ENCODE measurements around the gene LEPROT.
"Not testable (repeated sequence)": the region's sequence is repeated elsewhere in the genome, so short reads cannot be mapped to it uniquely, and the experiment has no call there.

LEPROT gene

DNA sequence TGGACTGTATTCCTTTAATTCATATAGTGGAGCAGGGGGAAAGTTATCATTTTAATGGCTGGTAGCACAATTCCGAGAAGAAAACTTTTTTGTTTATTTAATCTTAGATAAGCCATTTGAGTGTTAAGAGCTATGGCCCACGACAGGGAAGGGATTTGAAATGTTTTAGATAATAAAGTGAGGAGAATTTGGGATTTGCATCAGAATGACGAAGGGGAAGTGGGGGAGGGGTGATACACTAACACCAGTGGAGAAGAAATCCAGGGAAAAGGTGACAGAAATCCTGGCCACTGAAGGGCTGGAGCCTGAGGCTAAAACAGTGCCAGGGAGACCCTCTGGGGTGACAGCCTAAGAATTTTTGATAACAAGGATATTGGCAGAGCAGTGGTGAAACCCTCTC is 21.0 kb downstream of the LEPROT start:
- no peak for DNase-seq

DNA sequence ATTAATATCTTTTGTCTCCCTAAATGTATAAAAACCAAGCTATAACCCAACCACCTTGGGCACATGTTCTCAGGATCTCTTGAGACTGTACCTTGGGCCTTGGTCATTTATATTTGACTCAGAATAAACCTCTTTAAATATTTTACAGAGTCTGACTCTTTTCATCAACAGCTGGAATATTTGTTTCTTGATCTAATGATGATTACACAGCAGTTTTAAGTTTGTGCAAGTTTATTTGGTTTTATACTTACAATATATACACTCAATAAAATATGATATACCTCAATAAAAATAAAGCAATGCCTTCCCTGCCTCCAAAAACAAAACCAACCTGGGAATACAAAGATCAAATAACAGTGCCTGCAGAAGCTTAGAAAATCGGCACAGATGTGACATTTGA is 22.0 kb downstream of the LEPROT start:
- no peak for DNase-seq

DNA sequence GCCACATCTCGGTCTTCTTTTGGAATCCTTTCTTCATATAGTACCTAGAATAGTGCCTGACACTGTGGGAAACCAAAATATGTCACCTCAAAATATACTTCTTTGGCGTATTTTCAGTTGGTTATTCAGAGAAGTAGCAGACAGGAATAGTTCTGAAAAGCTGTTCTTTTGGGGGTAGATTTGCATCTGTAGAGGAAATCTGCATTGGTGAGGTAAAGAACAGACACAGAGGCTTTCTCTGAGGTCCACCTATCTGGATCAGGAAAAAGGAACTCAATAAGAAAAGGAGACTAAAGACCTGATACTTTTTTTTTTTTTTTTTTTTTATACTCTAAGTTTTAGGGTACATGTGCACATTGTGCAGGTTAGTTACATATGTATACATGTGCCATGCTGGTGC is 23.2 kb downstream of the LEPROT start:
- DNase-seq: no peak

DNA sequence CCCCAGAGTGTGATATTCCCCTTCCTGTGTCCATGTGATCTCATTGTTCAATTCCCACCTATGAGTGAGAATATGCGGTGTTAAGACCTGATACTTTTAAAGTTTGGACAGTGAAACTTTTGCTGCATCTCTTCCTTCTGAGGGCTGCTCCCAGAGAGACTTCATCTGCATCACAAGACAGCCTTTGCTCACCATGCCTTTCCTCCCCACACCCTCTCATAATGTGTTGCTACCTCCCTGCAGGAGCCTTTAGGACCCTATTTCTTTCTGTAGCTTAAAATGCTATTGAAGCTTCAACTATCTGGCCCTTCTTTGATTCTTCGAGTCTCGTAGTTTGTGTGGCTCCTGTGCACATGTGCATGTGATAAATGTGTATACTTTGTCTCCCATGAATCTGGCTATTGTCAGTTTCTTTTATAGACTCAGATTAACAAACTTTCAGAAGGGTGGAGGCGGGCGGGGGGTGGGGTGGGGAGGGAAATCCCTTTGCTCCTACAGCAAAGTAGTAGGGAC is 23.7 kb downstream of the LEPROT start:
- no peak for DNase-seq

DNA sequence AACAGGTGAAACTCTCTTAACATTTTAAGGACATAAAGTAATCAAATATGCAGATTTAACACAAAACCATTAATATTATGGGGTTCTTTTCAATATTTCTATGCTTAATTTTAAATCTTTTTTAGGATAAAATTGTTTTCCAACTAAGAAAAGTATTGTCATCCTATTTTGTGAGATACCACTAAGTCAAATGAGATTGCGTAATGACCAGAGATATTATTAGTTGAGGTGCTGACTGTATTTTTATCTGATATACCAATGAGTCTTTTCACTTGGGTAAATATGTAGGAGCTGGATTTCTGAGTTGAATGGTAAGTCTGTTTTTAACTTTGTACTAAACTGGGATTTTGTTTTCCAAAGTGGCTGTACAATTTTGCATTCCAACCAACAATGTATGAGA is 25.4 kb downstream of the LEPROT start:
- no peak for DNase-seq

DNA sequence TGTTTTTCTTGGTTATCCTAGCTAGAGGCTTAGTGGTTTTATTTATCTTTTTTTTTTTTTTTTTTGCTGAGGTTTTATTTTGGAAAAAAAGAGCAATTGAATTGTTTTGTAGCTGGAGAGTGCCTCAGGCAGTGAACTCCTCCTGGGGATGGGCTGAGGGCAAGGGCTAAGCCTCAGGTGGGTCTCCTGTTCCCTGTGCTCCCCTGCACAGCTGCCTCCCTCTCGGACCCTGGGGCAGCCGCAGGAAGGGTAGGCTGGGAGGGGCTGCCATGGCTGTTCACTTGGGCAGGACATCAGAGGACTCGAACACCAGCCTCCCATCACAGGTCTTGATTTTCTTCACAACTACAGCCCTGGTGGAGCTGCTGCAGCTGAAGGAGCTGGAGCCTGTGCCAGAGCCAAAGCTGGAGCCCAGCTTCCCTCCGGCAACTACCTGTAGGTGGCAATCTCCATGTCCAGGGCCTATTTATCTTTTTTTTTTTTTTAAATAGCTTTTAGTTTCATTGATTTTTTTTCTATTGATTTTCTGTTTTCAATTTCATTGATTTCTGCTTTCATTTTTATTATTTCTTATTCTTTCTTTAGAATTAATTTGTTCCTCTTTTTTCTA is 28.9 kb downstream of the LEPROT start:
- no peak for DNase-seq

DNA sequence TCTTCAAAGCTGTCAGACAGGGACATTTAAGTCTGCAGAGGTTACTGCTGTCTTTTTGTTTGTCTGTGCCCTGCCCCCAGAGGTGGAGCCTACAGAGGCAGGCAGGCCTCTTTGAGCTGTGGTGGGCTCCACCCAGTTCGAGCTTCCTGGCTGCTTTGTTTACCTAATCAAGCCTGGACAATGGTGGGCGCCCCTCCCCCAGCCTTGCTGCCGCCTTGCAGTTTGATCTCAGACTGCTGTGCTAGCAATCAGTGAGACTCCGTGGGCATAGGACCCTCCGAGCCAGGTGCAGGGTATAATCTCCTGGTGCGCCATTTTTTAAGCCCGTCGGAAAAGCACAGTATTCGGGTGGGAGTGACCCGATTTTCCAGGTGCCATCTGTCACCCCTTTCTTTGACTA is 35.2 kb downstream of the LEPROT start:
- not testable (repeated sequence) for DNase-seq

DNA sequence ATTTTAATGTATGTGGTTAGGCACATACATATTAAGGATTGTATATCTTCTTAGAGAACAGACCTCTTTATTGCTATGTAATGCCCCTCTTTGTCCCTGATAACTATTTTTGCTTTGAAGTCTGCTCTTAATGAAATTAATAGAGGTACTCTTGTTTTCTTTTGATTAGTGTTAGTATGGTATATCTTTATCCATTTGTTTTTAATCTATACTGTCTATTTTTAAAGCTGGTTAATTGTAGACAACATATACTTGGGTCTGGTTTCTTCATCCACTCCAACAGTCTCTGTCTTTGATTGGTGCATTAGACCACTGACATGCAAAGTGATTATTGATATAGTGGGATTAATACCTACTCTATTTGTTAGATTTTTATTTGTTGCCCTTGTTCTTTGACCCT is 36.0 kb downstream of the LEPROT start:
- no peak for DNase-seq

DNA sequence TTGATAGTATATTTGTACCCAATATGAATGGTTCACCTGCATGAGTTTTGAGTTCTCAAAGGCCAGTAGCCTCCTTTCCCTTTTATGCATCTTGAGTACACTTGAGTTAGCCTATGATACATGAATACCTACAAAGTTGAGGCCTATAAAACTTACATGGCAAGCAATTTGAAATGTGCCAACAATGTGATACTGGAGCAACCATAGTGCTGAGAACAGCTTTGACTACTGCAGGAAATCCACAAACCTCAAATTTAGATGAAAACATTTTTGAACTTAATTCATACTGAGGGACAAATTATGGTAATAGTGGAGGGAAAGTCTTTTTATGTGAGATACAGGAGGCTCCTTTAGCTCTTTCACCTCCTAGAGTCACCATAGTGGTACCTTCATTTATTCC is 37.4 kb downstream of the LEPROT start:
- DNase-seq: no peak

GRCh38 chr1:65458730-65459396 is 38.4 kb downstream of the LEPROT start:
- no peak for DNase-seq

DNA sequence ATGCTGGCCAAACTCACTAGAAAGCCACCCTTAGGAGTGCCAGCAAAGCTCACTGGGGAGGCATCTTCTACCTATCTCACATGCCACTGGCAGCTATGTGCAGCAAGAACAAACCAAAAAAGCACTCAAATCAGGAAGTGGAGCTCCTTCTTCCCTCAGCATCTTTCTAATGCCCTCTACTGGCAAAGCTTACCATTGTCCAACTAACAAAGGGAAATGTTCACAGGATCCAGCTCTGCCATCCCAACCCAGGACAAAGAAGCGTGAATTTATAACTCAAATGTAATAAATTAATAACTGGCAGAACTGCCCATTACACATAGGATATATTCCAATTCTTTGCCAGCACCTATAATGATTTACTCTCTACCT is 38.9 kb downstream of the LEPROT start:
- DNase-seq: no peak

- DNase-seq: not testable (repeated sequence)
Measured at GRCh38 chr1:65465837-65466236, 45.4 kb downstream of the LEPROT start.

- no peak for DNase-seq
Measured at GRCh38 chr1:65467536-65467935, 47.1 kb downstream of the LEPROT start.

- no peak for DNase-seq
Measured at GRCh38 chr1:65469126-65469888, 48.8 kb downstream of the LEPROT start.

DNA sequence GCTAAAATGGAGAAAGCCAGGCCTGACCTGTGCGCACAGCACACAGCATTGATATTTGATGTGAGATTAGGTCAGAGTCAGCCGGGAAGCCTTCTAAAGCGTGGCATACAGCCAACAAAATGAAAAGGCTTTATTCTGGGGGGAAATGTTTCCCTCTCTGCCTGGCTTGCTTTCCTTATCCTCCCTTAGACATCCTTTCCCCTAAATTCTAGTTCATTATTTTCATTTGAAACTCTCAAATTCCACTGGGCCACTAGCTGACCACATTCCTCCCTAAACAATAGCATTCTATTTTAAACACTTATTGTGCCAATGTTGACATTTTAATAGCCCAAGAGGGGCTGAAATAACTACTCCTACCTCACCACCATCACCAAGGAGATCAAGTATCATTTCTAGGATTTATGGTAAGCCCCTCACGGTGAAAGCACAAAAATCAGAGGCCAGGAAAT is 49.4 kb downstream of the LEPROT start:
- no peak for DNase-seq

DNA sequence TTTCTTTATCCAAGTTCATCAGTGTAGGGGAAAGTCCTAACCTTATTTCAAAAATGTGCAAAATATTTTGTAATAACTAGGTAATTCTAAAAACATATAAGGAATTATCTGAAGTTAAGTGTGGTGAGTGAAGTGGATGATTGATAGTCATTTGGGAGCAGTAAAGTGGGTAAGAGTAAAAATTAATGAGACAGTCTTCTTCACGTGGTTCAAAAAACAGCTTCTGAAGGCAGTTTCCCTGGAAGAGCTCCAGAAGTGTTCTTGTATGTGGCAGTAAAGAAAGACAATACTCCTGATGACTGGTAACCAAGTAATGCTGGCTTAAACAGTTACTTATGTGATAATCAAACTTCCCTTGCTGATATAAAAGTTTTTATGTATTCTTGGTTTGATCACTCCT is 50.3 kb downstream of the LEPROT start:
- no peak for DNase-seq

GRCh38 chr1:65471213-65471833 is 50.9 kb downstream of the LEPROT start:
- no peak for DNase-seq

- no peak for DNase-seq
Measured at GRCh38 chr1:65471861-65472332, 51.4 kb downstream of the LEPROT start.

DNA sequence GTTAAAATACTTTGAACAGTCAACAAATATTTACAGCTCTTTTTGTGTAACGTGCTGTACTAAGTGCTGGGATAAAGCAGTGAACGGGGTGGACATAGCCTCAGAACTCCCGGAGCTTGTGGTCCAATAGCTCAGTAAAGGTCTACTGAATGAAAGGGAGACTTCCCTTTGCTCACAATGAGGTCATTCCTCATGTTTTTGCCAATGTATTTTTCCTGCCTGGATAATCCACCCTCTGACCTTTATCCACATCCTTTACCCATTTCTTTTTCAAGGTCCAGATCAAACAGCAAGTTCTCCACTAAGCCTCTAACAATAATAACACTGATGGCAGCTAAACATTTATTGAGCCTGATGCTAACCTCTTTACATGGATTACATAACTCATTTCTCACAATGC is 55.9 kb downstream of the LEPROT start:
- DNase-seq: no peak

GRCh38 chr1:65477414-65478378 is 57.2 kb downstream of the LEPROT start:
- no peak for DNase-seq

DNA sequence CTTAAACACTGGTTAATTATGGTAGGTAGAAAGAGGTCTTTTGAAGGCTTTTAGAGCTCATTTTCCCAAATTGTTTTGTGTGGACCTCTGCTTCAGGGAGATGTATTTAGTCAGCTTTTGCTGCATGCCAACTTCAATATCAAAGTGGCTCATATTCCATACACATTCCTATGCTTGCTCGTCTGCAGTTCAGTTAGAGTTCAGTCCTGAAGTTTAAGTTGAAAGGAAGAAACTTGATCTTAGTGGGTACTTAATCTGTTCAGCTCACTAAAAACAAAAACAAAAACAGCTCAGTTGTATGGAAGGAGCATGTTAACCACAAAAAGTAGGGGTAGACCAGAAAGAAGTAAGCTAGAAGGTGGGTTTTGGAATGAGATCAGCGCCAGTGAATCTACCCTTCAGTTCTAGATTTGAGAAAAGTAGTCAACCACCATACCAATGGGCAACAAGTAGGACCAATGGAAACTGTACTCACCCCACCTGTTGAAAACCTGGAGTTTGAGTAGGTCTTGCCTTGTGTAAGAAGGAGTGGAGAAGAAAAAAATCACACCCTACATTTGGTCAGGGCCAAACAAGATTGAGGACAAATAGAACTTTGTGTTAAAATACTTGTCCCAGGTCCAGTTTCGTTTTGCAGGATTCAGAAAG is 58.0 kb downstream of the LEPROT start:
- no peak for DNase-seq
